Loucy (cell line): ENCODE measurements around the gene SATB2.

ENCODE experiments used
- H2AFZ ChIP-seq: fragments of 200-600 bp; sonication (generic); 2 replicates; pipeline ENCODE4 v1.6.0; 2016; ENCODE audit warnings: antibody characterized with exemption, mild to moderate bottlenecking, low read length, moderate library complexity
- H3F3A ChIP-seq: fragments of 200-600 bp; 2 replicates; pipeline ENCODE4 v1.6.0; 2016; ENCODE audit warnings: antibody characterized with exemption, low read depth, mild to moderate bottlenecking
- H3K27me3 ChIP-seq: fragments of 200-600 bp; sonication (generic); 2 replicates; pipeline ENCODE4 v1.6.1; 2014; ENCODE audit warnings: low read length, mild to moderate bottlenecking; ENCODE audit not compliant: insufficient read depth, poor library complexity, severe bottlenecking
- H3K36me3 ChIP-seq: fragments of 200-600 bp; sonication (generic); 2 replicates; pipeline ENCODE4 v1.6.1; 2016; ENCODE audit warnings: low read length; ENCODE audit not compliant: insufficient read depth
- H3K4me1 ChIP-seq: fragments of 200-600 bp; sonication (generic); 2 replicates; pipeline ENCODE4 v1.5.1; 2014; ENCODE audit warnings: low read length, mild to moderate bottlenecking; ENCODE audit not compliant: insufficient read depth, poor library complexity, severe bottlenecking
- H3K4me2 ChIP-seq: fragments of 200-600 bp; sonication (generic); 2 replicates; pipeline ENCODE4 v1.6.0; 2014; ENCODE audit warnings: antibody characterized with exemption, low read length, low read depth, mild to moderate bottlenecking; ENCODE audit not compliant: poor library complexity, severe bottlenecking
- H3K4me3 ChIP-seq: fragments of 200-600 bp; sonication (generic); 2 replicates; pipeline ENCODE4 v1.5.1; 2014; ENCODE audit warnings: low read length, mild to moderate bottlenecking, mixed read lengths; ENCODE audit not compliant: poor library complexity, severe bottlenecking
- H3K79me2 ChIP-seq: fragments of 200-600 bp; sonication (generic); 2 replicates; pipeline ENCODE4 v1.6.1; 2014; ENCODE audit warnings: low read length; ENCODE audit not compliant: insufficient read depth
- H3K9ac ChIP-seq: fragments of 200-600 bp; sonication (generic); 2 replicates; pipeline ENCODE4 v1.6.0; 2014; ENCODE audit warnings: mild to moderate bottlenecking, low read depth, low read length, moderate library complexity; ENCODE audit not compliant: poor library complexity, severe bottlenecking
- H3K9me2 ChIP-seq: fragments of 200-600 bp; sonication (generic); replicated peaks from 2 replicates; pipeline ENCODE4 v1.6.1; 2016; ENCODE audit warnings: low read depth, low read length, mixed read lengths
- H3K9me3 ChIP-seq: fragments of 200-600 bp; sonication (generic); 2 replicates; pipeline ENCODE4 v1.6.1; 2014; ENCODE audit warnings: mild to moderate bottlenecking, antibody characterized with exemption, low read length, low read depth; ENCODE audit not compliant: insufficient read depth
- H4K20me1 ChIP-seq: fragments of 200-600 bp; sonication (generic); 2 replicates; pipeline ENCODE4 v1.6.0; 2014; ENCODE audit warnings: antibody characterized with exemption, low read length, mild to moderate bottlenecking; ENCODE audit not compliant: insufficient read depth, poor library complexity, severe bottlenecking
- EZH2phosphoT487 ChIP-seq: fragments of 200-600 bp; IDR thresholded peaks from 2 replicates; pipeline ENCODE4 v1.6.1; 2018; ENCODE audit warnings: antibody characterized with exemption, mild to moderate bottlenecking, moderate library complexity, borderline replicate concordance
- TF ChIP-seq, protein P1 (sequence below): fragments of 200-600 bp; sonication (generic); conservative IDR thresholded peaks from 2 replicates; pipeline ENCODE4 v1.5.1; 2014; ENCODE audit warnings: mild to moderate bottlenecking, antibody characterized with exemption, low read length

The SATB2 gene

DNA sequence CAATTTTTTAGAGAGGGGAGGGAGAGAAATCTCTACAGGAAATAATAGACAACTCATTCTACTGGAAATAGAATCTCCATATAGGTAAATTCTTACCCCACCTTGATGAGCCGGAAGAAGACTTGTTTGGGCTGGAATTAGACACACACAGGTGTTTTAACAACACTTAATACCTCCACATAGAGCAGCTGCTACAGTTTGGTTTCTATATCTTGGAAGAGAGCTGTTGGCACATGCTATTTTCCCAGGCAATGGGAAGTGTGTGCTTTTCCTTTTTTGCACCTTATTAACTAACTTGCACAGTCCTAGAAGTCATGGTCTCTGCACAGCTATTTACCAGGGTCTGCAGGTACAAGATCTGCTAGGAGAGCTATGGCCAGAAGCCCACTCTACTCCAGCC is 73.7 kb downstream of the SATB2 start:
- H3K27me3 ChIP-seq, result no peaks in the 10 kb centered on the region
- H3K4me2 ChIP-seq, result no peak overlapping the region
- no peaks in the 10 kb centered on the region for H3F3A ChIP-seq
- no peak overlapping the region for H2AFZ ChIP-seq
- H3K9me2 ChIP-seq, result no peaks in the 10 kb centered on the region
- no peaks in the 10 kb centered on the region for H3K36me3 ChIP-seq
- H3K4me3 ChIP-seq, result no peak overlapping the region
- TF ChIP-seq EZH2phosphoT487, result no peak
- TF ChIP-seq, protein P1, sequence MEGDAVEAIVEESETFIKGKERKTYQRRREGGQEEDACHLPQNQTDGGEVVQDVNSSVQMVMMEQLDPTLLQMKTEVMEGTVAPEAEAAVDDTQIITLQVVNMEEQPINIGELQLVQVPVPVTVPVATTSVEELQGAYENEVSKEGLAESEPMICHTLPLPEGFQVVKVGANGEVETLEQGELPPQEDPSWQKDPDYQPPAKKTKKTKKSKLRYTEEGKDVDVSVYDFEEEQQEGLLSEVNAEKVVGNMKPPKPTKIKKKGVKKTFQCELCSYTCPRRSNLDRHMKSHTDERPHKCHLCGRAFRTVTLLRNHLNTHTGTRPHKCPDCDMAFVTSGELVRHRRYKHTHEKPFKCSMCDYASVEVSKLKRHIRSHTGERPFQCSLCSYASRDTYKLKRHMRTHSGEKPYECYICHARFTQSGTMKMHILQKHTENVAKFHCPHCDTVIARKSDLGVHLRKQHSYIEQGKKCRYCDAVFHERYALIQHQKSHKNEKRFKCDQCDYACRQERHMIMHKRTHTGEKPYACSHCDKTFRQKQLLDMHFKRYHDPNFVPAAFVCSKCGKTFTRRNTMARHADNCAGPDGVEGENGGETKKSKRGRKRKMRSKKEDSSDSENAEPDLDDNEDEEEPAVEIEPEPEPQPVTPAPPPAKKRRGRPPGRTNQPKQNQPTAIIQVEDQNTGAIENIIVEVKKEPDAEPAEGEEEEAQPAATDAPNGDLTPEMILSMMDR, result no peak
- no peaks in the 10 kb centered on the region for H3K79me2 ChIP-seq
- H4K20me1 ChIP-seq, result no peaks in the 10 kb centered on the region
- H3K9me3 ChIP-seq, result no peaks in the 10 kb centered on the region
- peaks cover 8% of the 10 kb centered on the region for H3K4me1 ChIP-seq
- no peak overlapping the region for H3K9ac ChIP-seq

DNA sequence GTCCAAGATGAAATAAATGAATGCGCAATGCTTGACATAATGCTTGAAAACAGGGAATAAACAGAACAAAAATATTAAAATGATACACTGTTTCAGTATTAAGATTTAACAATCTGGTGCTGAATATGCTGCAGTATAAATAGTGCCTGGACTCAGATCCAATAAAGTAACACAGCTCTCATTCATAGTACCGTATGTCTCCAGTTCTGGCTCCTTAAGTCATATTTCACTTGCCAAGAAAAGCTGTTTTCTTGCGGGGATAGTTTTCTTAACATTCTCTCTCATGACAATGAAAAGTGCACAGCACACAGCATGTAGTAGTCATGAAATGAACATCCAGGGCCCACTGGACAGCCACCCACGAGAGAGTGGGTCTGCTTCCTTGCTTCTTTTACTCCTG is 74.7 kb downstream of the SATB2 start:
- Histone ChIP-seq H3K9me2 (no peaks in the 10 kb centered on the region), H4K20me1 (no peaks in the 10 kb centered on the region), H3K4me1 (peaks cover 8% of the 10 kb centered on the region), H3K27me3 (no peaks in the 10 kb centered on the region), H3K4me2 (no peak overlapping the region), H3K79me2 (no peaks in the 10 kb centered on the region), H3K36me3 (no peaks in the 10 kb centered on the region), H3F3A (no peaks in the 10 kb centered on the region), H3K9me3 (no peaks in the 10 kb centered on the region), H3K9ac (no peak overlapping the region), H2AFZ (no peak overlapping the region), H3K4me3 (no peak overlapping the region)
- TF ChIP-seq EZH2phosphoT487, result no peak
- TF ChIP-seq, protein P1, result no peak

DNA sequence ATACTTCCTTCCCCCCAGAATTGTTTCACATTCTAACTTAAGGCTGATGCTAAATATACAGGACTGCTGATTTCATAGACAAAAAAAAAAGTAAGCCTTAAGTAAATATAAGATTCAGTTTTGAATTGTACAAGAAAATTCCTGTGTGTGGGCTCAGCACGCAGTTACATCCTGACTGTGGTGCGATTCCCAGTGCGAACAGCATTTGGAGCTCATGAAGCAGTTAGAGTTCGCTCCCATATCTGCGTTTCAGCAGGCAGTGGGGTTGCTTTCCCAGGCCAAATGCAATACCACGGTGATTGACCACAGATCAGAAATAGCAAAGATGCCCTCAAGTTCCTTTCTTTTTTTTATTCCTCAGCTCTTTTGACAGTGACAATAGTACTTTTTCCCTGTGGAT is 75.6 kb downstream of the SATB2 start:
- no peaks in the 10 kb centered on the region for H3K9me2 ChIP-seq
- H3K9me3 ChIP-seq, result no peaks in the 10 kb centered on the region
- no peaks in the 10 kb centered on the region for H3K79me2 ChIP-seq
- no peaks in the 10 kb centered on the region for H4K20me1 ChIP-seq
- TF ChIP-seq, protein P1, result no peak
- TF ChIP-seq EZH2phosphoT487, result no peak
- H2AFZ ChIP-seq, result no peak overlapping the region
- peaks cover 8% of the 10 kb centered on the region for H3K4me1 ChIP-seq
- no peak overlapping the region for H3K4me3 ChIP-seq
- no peaks in the 10 kb centered on the region for H3K36me3 ChIP-seq
- H3K4me2 ChIP-seq, result no peak overlapping the region
- no peaks in the 10 kb centered on the region for H3K27me3 ChIP-seq
- H3K9ac ChIP-seq, result no peak overlapping the region
- no peaks in the 10 kb centered on the region for H3F3A ChIP-seq
